CD4-positive, alpha-beta T cell (primary cell): ENCODE results near the gene GRIA2. TPM values are rescaled to one million over a fixed set of nuclear protein-coding genes. Genes with fewer than 3 reads are reported as not detected.
"Not testable (repeated sequence)": the region's sequence is repeated elsewhere in the genome, so short reads cannot be mapped to it uniquely, and the experiment has no call there.

Experiments
- ATAC-seq: fragments of 200-7000 bp; cut with Tn5 transposase; one replicate; pipeline ENCODE4 v1.10.0; 2022; ENCODE audit warnings: mild to moderate bottlenecking; ENCODE audit not compliant: poor library complexity
- CTCF ChIA-PET: fragments of 350-600 bp; sonication (Branson Sonifier 250); formaldehyde crosslinking; loops from one replicate; lab custom pipeline; 2021; ENCODE audit warnings: antibody characterized with exemption, inconsistent platforms; lab: Charles Lee
- POLR2A ChIA-PET: fragments of 350-600 bp; sonication (Branson Sonifier 250); formaldehyde crosslinking; loops from one replicate; lab custom pipeline; 2021; ENCODE audit warnings: antibody characterized with exemption, inconsistent platforms; lab: Charles Lee
- DNase-seq, 14 experiments: peaks; one replicate each; pipeline ENCODE4 v3.0.0-alpha.2; 2013 to 2020; ENCODE audit warnings: mixed read lengths in 2 of 14
- H3K27ac ChIP-seq, 2 donors: one replicate each; pipeline versions ENCODE4 v1.5.1 to v1.7.0; 2013; ENCODE audit warnings: low read length in 2 of 2, low read depth in 1 of 2, mild to moderate bottlenecking in 1 of 2
- H3K27me3 ChIP-seq, 2 experiments: 1 replicate in 1 of 2; 2 replicates in 1 of 2; pipeline versions ENCODE4 v1.6.1 to v1.7.0; 2013; ENCODE audit warnings: low read length in 2 of 2, control low read depth in 1 of 2, mild to moderate bottlenecking in 1 of 2, moderate library complexity in 1 of 2; ENCODE audit not compliant: insufficient read depth in 2 of 2, control insufficient read depth in 1 of 2
- H3K36me3 ChIP-seq: one replicate; pipeline ENCODE4 v1.6.1; 2013; ENCODE audit warnings: low read length, control low read depth; ENCODE audit not compliant: insufficient read depth
- H3K4me1 ChIP-seq: one replicate; pipeline ENCODE4 v1.6.1; 2013; ENCODE audit warnings: low read length, control low read depth; ENCODE audit not compliant: insufficient read depth
- H3K4me3 ChIP-seq: one replicate; pipeline ENCODE4 v1.5.1; 2013; ENCODE audit warnings: mild to moderate bottlenecking, low read length, moderate library complexity
- H3K9me3 ChIP-seq, 2 experiments: 1 replicate in 1 of 2; 2 replicates in 1 of 2; pipeline versions ENCODE4 v1.6.1 to v1.7.0; 2013; ENCODE audit warnings: low read length in 2 of 2, mild to moderate bottlenecking in 2 of 2, control low read depth in 1 of 2, moderate library complexity in 1 of 2; ENCODE audit not compliant: control insufficient read depth in 1 of 2, insufficient read depth in 1 of 2
- H3K27ac Mint-ChIP-seq: one replicate; pipeline ENCODE4 v1.8.0; 2020; ENCODE audit warnings: mixed read lengths
- H3K27me3 Mint-ChIP-seq: one replicate; pipeline ENCODE4 v1.8.0; 2021; ENCODE audit warnings: mixed read lengths
- H3K36me3 Mint-ChIP-seq: one replicate; pipeline ENCODE4 v1.8.0; 2021; ENCODE audit warnings: low read depth, mixed read lengths
- H3K4me1 Mint-ChIP-seq: one replicate; pipeline ENCODE4 v1.8.0; 2021; ENCODE audit warnings: low read depth, mixed read lengths
- H3K4me3 Mint-ChIP-seq: one replicate; pipeline ENCODE4 v1.8.0; 2020; ENCODE audit warnings: mild to moderate bottlenecking, mixed read lengths
- H3K9me3 Mint-ChIP-seq: one replicate; pipeline ENCODE4 v1.8.0; 2020; ENCODE audit warnings: mixed read lengths
- intact Hi-C, 2 experiments: fragments of 100-400 bp; cut with DNase I in 1 of 2; cut with micrococcal nuclease in 1 of 2; formaldehyde crosslinking; loops; one replicate each; pipeline versions ENCODE4 v1.15.1 to v1.9.0; 2023 to 2025; cut with DNase I, micrococcal nuclease
- polyA plus RNA-seq, 2 donors: library from polyadenylated mRNA; unstranded; fragments of 120-200 nt; gene quantifications; one replicate each; pipeline ENCODE4 v1.2.1, GENCODE V29; 2013
- total RNA-seq, 174 experiments: library from RNA in 2 of 174; stranded (reverse) in 2 of 174; gene quantifications; one replicate each; pipeline ENCODE4 v1.2.3 and lab custom pipeline; 2021 to 2026
- TF ChIP-seq, protein P1 (sequence below): fragments of 200-600 bp; IDR thresholded peaks from one replicate; pipeline ENCODE4 v1.8.0; 2022; ENCODE audit warnings: antibody characterized with exemption, mild to moderate bottlenecking

GRIA2 gene
- total RNA-seq (not detected), total RNA-seq (lab: John Stamatoyannopoulos, UW) (0 to 0.25 (median 0) reads per million in 172 experiments)
- polyA plus RNA-seq (2013, experiment 1 of 2), result not detected
- 0.20 TPM for polyA plus RNA-seq (2013, experiment 2 of 2)

DNA sequence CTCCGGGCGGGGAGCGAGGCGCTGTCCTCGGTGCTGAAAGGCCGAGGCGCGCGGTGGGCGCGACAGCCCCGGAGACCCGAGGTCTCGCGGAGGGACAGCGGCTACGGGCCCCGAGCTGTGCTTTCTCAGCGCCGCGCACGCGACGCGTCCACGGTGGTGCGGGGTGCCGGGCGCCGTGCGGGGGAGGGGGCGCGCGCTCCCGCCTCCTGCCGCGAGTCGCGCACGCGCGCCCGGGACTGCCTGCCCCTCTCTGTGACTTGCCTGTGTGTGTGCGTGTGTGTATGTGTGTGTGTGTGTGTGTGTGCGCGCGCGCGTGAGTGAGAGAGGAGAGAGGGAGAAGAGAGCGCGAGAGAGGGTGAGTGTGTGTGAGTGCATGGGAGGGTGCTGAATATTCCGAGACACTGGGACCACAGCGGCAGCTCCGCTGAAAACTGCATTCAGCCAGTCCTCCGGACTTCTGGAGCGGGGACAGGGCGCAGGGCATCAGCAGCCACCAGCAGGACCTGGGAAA, at the start of gene GRIA2:
Gene GRIA2, plus strand, starts transcription at position 358 of the 511 bp plus-strand sequence. CDS start 315 bp downstream, outside the sequence.
- H3K27me3 ChIP-seq, result peaks cover 16 to 26% of the 10 kb centered on the region in 2 experiments
- TF ChIP-seq, protein P1, sequence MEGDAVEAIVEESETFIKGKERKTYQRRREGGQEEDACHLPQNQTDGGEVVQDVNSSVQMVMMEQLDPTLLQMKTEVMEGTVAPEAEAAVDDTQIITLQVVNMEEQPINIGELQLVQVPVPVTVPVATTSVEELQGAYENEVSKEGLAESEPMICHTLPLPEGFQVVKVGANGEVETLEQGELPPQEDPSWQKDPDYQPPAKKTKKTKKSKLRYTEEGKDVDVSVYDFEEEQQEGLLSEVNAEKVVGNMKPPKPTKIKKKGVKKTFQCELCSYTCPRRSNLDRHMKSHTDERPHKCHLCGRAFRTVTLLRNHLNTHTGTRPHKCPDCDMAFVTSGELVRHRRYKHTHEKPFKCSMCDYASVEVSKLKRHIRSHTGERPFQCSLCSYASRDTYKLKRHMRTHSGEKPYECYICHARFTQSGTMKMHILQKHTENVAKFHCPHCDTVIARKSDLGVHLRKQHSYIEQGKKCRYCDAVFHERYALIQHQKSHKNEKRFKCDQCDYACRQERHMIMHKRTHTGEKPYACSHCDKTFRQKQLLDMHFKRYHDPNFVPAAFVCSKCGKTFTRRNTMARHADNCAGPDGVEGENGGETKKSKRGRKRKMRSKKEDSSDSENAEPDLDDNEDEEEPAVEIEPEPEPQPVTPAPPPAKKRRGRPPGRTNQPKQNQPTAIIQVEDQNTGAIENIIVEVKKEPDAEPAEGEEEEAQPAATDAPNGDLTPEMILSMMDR, result no peak
- H3K4me3 ChIP-seq, result no peak within 1 kb of the TSS
- POLR2A ChIA-PET, result no interaction called here
- no peaks in the 10 kb centered on the region for H3K36me3 ChIP-seq
- Mint-ChIP-seq H3K27ac (no peak within 1 kb of the TSS), H3K36me3 (no peaks in the 10 kb centered on the region), H3K4me1 (no peaks in the 10 kb centered on the region), H3K4me3 (no peak within 1 kb of the TSS), H3K9me3 (peaks cover 7% of the 10 kb centered on the region), H3K27me3 (peaks cover 38% of the 10 kb centered on the region)
- H3K4me1 ChIP-seq, result no peaks in the 10 kb centered on the region
- CTCF ChIA-PET, result no interaction called here
- intact Hi-C loops, result no loop called here
- ATAC-seq, result no peak
- H3K27ac ChIP-seq, result no peak within 1 kb of the TSS
- peaks cover 0 to 27% of the 10 kb centered on the region in 2 experiments for H3K9me3 ChIP-seq
- DNase-seq, result peak in 2 of 14 experiments; percentile 8 to 9

DNA sequence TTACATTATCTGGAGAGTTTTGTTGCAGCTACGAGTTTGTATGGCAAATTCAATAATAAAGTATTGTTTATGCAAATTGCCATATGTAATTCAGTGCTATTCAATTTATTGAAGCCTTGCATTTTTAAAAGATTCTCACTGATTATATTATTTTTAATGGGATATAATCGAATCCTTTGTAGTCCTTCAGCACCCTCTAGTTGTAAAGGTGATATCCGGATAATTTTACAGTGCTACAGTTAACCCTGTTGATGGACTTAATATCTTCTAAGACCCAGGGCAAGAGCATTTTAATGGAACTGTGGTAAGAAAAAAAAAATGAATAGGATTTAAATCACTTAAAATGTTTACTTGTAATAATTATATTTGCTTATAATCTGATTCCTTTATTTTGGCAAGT, 48.5 kb upstream of the GRIA2 start:
- H3K4me3 Mint-ChIP-seq, result no peak overlapping the region
- H3K36me3 Mint-ChIP-seq, result no peaks in the 10 kb centered on the region
- H3K4me1 Mint-ChIP-seq, result no peaks in the 10 kb centered on the region
- ATAC-seq (no peak), DNase-seq (no peak)
- Histone ChIP-seq H3K4me3 (no peak overlapping the region), H3K27ac (no peak overlapping the region), H3K9me3 (no peaks in the 10 kb centered on the region), H3K4me1 (no peaks in the 10 kb centered on the region), H3K27me3 (no peaks in the 10 kb centered on the region), H3K36me3 (no peaks in the 10 kb centered on the region)
- H3K27ac Mint-ChIP-seq, result no peak overlapping the region
- no peaks in the 10 kb centered on the region for H3K27me3 Mint-ChIP-seq
- no peaks in the 10 kb centered on the region for H3K9me3 Mint-ChIP-seq
- intact Hi-C loops, result no loop called here
- ChIA-PET POLR2A (no interaction called here), CTCF (no interaction called here)
- TF ChIP-seq, protein P1, result no peak

DNA sequence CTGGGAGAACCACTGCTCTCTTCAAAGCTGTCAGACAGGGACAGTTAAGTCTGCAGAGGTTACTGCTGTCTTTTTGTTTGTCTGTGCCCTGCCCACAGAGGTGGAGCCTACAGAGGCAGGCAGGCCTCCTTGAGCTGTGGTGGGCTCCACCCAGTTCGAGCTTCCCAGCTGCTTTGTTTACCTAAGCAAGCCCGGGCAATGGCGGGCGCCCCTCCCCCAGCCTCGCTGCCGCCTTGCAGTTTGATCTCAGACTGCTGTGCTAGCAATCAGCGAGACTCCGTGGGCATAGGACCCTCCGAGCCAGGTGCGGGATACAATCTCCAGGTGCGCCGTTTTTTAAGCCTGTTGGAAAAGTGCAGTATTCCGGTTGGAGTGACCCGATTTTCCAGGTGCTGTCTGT, 40.3 kb upstream of the GRIA2 start:
- H3K27ac ChIP-seq, H3K9me3 Mint-ChIP-seq, H3K27ac Mint-ChIP-seq, H3K4me1 Mint-ChIP-seq, CTCF ChIA-PET, H3K36me3 ChIP-seq, H3K36me3 Mint-ChIP-seq, ATAC-seq, H3K9me3 ChIP-seq, H3K27me3 ChIP-seq, H3K4me3 Mint-ChIP-seq, H3K27me3 Mint-ChIP-seq, H3K4me3 ChIP-seq, H3K4me1 ChIP-seq, intact Hi-C loops, DNase-seq, POLR2A ChIA-PET: not testable (repeated sequence)

DNA sequence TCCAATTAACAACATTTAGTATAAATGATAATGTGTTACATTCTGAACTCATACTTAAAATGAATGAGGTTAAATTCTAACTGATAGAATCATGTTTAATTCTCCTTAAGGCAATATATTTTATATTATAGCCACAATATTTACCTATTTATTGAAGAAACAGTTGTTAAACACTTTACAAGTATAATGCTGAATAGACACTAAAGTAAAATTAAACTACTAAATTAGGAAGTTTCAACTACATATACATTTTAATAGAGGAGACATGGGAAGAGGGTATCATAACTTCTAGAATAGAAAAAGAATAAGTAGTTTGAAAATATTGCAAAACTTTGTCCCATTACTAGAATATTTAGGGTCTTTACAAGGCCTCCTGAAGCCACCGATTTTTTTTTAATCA, 36.2 kb upstream of the GRIA2 start:
- H3K27me3 Mint-ChIP-seq, result no peaks in the 10 kb centered on the region
- TF ChIP-seq, protein P1, result no peak
- Histone ChIP-seq H3K4me3 (no peak overlapping the region), H3K27ac (no peak overlapping the region), H3K36me3 (no peaks in the 10 kb centered on the region), H3K27me3 (no peaks in the 10 kb centered on the region), H3K4me1 (no peaks in the 10 kb centered on the region), H3K9me3 (peaks cover 0 to 10% of the 10 kb centered on the region in 2 experiments)
- ChIA-PET CTCF (no interaction called here), POLR2A (no interaction called here)
- ATAC-seq (no peak), DNase-seq (no peak)
- intact Hi-C loops, result no loop called here
- no peak overlapping the region for H3K27ac Mint-ChIP-seq
- no peaks in the 10 kb centered on the region for H3K36me3 Mint-ChIP-seq
- no peak overlapping the region for H3K4me3 Mint-ChIP-seq
- H3K9me3 Mint-ChIP-seq, result peaks cover 9% of the 10 kb centered on the region
- no peaks in the 10 kb centered on the region for H3K4me1 Mint-ChIP-seq
